Measurements from ENCODE around the gene PLEKHA8. TPM values are rescaled to one million over a fixed set of nuclear protein-coding genes. Genes with fewer than 3 reads are reported as not detected.

Gene PLEKHA8
- total and polyA plus RNA-seq, 2 of the 8 experiments (the other 6 are each of a cell fraction or from before 2014, with no cell fraction given): 10.7 to 44.0 TPM

DNA sequence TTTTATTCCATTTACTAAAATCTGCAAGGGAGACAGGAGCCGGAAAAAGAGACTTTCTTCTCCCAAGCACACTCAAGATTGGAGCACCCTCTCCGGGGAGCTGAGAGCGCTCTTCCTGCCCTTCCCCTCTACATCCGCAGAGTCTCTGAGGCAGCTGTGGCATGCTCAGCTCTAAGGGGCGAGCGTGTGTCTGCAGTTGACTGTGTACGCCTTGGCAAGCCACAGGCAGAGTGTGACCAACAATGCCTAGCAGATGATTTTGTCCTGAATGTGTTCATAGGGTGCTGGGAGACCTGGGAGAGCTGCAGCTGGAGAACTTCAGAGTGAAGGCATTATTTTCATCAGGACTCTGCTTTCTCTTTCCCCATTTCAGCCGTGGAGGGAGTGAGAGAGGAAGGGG is 127.3 kb downstream of the PLEKHA8 start:
- H3K4ac ChIP-seq (replicated peaks; ENCODE audit: insufficient read length, low read depth, low read length): no peak overlapping the region
- H3K9me3 ChIP-seq (ENCODE audit: insufficient read depth in 2 of 2, low read depth in 1 of 2, low read length in 1 of 2): no peaks in the 10 kb centered on the region
- no peak overlapping the region for H3K23ac ChIP-seq (ENCODE audit: insufficient read length)
- H2BK15ac ChIP-seq (ENCODE audit: low read length): 0 out of 2 replicates have a peak overlapping the region, but pooled peaks have one; percentile 61
- no peak for DNase-seq (ENCODE audit: low read depth in 1 of 2, low spot score in 2 of 2)
- H4K20me1 ChIP-seq (replicated peaks in 1 of 2; ENCODE audit: control insufficient read depth in 1 of 2, insufficient read depth in 2 of 2, low read length in 2 of 2): no peaks in the 10 kb centered on the region
- H3K79me1 ChIP-seq (ENCODE audit: low read depth, low read length): no peaks in the 10 kb centered on the region
- H2BK12ac ChIP-seq (ENCODE audit: low read depth, low read length): no peak overlapping the region
- no peak overlapping the region for H4K91ac ChIP-seq (replicated peaks; ENCODE audit: insufficient read length, low read length)
- no peak overlapping the region; a peak in 1 of 7 replicates for H3K9ac ChIP-seq (replicated peaks in 1 of 4; ENCODE audit: extremely low read depth in 1 of 4, low read depth in 3 of 4, low read length in 3 of 4)
- H2BK20ac ChIP-seq (ENCODE audit: low read length): no peak overlapping the region
- no peak overlapping the region for H4K8ac ChIP-seq (ENCODE audit: extremely low read depth, insufficient read depth, low read length)
- H3K4me3 ChIP-seq (ENCODE audit: extremely low read depth in 1 of 4, insufficient read depth in 2 of 4, low read depth in 3 of 4, low read length in 4 of 4): no peak overlapping the region
- no peak overlapping the region for H2BK5ac ChIP-seq (ENCODE audit: low read depth, low read length)
- H3K79me2 ChIP-seq (ENCODE audit: control insufficient read depth in 1 of 2, insufficient read depth in 2 of 2, low read length in 2 of 2): no peaks in the 10 kb centered on the region
- no peak overlapping the region for H3K27ac ChIP-seq (ENCODE audit: low read depth, low read length)
- no peak overlapping the region for H2AK5ac ChIP-seq (ENCODE audit: low read depth, low read length)
- H2BK120ac ChIP-seq (replicated peaks; ENCODE audit: low read depth, low read length): no peak overlapping the region
- POLR2A ChIA-PET (ENCODE audit: partially characterized antibody): interaction anchor here (1.4 kb wide), 1 partner anchor 12 kb away, joined by 3 read pairs; no protein-coding TSS in a partner anchor
- H2AFZ ChIP-seq (ENCODE audit: low read length): no peak overlapping the region
- H3K4me2 ChIP-seq (ENCODE audit: insufficient read depth in 1 of 2, low read depth in 2 of 2, low read length in 2 of 2): no peak overlapping the region
- no peak overlapping the region for H3K56ac ChIP-seq (replicated peaks; ENCODE audit: insufficient read length, low read depth, low read length)
- 89% methylated on average over 8 of the region's 8 CpGs; no CpG with 5 or more reads in 1 of the 2 experiments for WGBS, 2 experiments (ENCODE audit: extremely low coverage in 1 of 2, insufficient coverage in 1 of 2, insufficient read length in 1 of 2, insufficient replicate concordance in 2 of 2, low coverage in 1 of 2, low lambda C conversion rate in 2 of 2, missing lambda C conversion rate in 1 of 2)
- H4K5ac ChIP-seq (ENCODE audit: insufficient read length, low read depth, low read length): no peak overlapping the region
- no peaks in the 10 kb centered on the region for H3K23me2 ChIP-seq (ENCODE audit: low read depth, low read length)
- CTCF ChIA-PET (ENCODE audit: partially characterized antibody): interaction anchor here (0.9 to 1.5 kb wide), 6 partner anchors 8 to 123 kb away, joined by 3 to 5 read pairs (median 4); no protein-coding TSS in a partner anchor
- no peak overlapping the region for H3K14ac ChIP-seq (ENCODE audit: insufficient read length)
- no peaks in the 10 kb centered on the region for H3K36me3 ChIP-seq (ENCODE audit: control insufficient read depth in 2 of 4, insufficient read depth in 4 of 4, low read length in 3 of 4)
- peaks cover 3 to 7% (median 4%) of the 10 kb centered on the region in 4 experiments; a peak in 6 of 7 replicates for H3K4me1 ChIP-seq (replicated peaks in 1 of 4; ENCODE audit: control insufficient read depth in 3 of 4, insufficient read depth in 4 of 4, low read length in 3 of 4)
- H3K18ac ChIP-seq (ENCODE audit: extremely low read depth, low read length): no peak overlapping the region
- no peaks in the 10 kb centered on the region for H3K27me3 ChIP-seq (replicated peaks in 1 of 4; ENCODE audit: control insufficient read depth in 3 of 4, extremely low read depth in 1 of 4, insufficient read depth in 3 of 4, low read length in 3 of 4)
- no peak for FAIRE-seq
